K562 (cell line): ENCODE measurements around the gene MED29. TPM values are rescaled to one million over a fixed set of nuclear protein-coding genes. Genes with fewer than 3 reads are reported as not detected.

ENCODE experiments used
- ADNP ChIP-seq: fragments of 200-800 bp; sonication (Bioruptor generic); IDR thresholded peaks from 2 replicates; pipeline ENCODE4 v1.6.1; 2016; ENCODE audit warnings: missing genetic modification characterization, missing compliant biosample characterization
- ATF4 ChIP-seq: fragments of 450-650 bp; formaldehyde crosslinking; IDR thresholded peaks from 2 replicates; pipeline ENCODE4 v1.4.0; 2022; ENCODE audit warnings: mild to moderate bottlenecking, moderate library complexity
- ATF6 ChIP-seq: sonication (generic); formaldehyde crosslinking; IDR thresholded peaks from 2 replicates; pipeline ENCODE4 v1.4.0; 2020; ENCODE audit warnings: mild to moderate bottlenecking, missing genetic modification reagents
- BMI1 ChIP-seq: fragments of 150-350 bp; IDR thresholded peaks from 2 replicates; pipeline ENCODE4 v1.6.1; 2014; ENCODE audit warnings: low read length
- CREM ChIP-seq: IDR thresholded peaks from 2 replicates; pipeline ENCODE4 v1.6.1; 2014; ENCODE audit warnings: antibody characterized with exemption, low read depth
- E2F4 ChIP-seq: sonication (generic); formaldehyde crosslinking; IDR thresholded peaks from 2 replicates; pipeline ENCODE4 v1.8.0; 2022; ENCODE audit warnings: mild to moderate bottlenecking, low read depth, missing genetic modification reagents
- E2F6 ChIP-seq, 2 experiments: IDR thresholded peaks; 2 replicates each; pipeline ENCODE4 v1.6.1; 2011; ENCODE audit warnings: borderline replicate concordance in 1 of 2, control low read depth in 1 of 2, low read depth in 1 of 2, low read length in 1 of 2, mild to moderate bottlenecking in 1 of 2, mixed read lengths in 1 of 2, moderate library complexity in 1 of 2; ENCODE audit not compliant: insufficient read depth in 1 of 2, insufficient read length in 1 of 2, poor library complexity in 1 of 2, severe bottlenecking in 1 of 2; ENCODE audit errors: extremely low read depth in 1 of 2
- EHMT2 ChIP-seq: fragments of 450-650 bp; IDR thresholded peaks from 2 replicates; pipeline ENCODE4 v1.6.1; 2018; ENCODE audit warnings: antibody characterized with exemption
- HDGF ChIP-seq: fragments of 450-650 bp; IDR thresholded peaks from 2 replicates; pipeline ENCODE4 v1.6.1; 2016
- HNRNPK ChIP-seq: fragments of 200-400 bp; formaldehyde crosslinking; IDR thresholded peaks from one replicate; pipeline ENCODE4 v1.6.1; 2018; ENCODE audit warnings: mild to moderate bottlenecking, low read depth, low read length; ENCODE audit not compliant: poor library complexity, severe bottlenecking
- KLF16 ChIP-seq: IDR thresholded peaks from 2 replicates; pipeline ENCODE4 v1.6.1; 2016; ENCODE audit warnings: antibody characterized with exemption
- LEF1 ChIP-seq: fragments of 450-650 bp; IDR thresholded peaks from 2 replicates; pipeline ENCODE4 v1.6.1; 2016; ENCODE audit warnings: mild to moderate bottlenecking
- MCM7 ChIP-seq, 2 experiments: fragments of 450-650 bp; IDR thresholded peaks; 2 replicates each; pipeline ENCODE4 v1.6.1; 2016 to 2018
- NCOA2 ChIP-seq, 2 experiments: fragments of 450-650 bp; IDR thresholded peaks; 2 replicates each; pipeline ENCODE4 v1.6.1; 2018; ENCODE audit warnings: mild to moderate bottlenecking in 2 of 2, moderate library complexity in 1 of 2; ENCODE audit not compliant: partially characterized antibody in 2 of 2
- PHF20 ChIP-seq: fragments of 450-650 bp; IDR thresholded peaks from 2 replicates; pipeline ENCODE4 v1.6.1; 2018; ENCODE audit not compliant: partially characterized antibody
- RBM14 ChIP-seq: fragments of 200-400 bp; formaldehyde crosslinking; IDR thresholded peaks from 2 replicates; pipeline ENCODE4 v1.6.1; 2018; ENCODE audit warnings: low read depth, mild to moderate bottlenecking, low read length, moderate library complexity, borderline replicate concordance; ENCODE audit not compliant: insufficient read depth
- SPI1 ChIP-seq: IDR thresholded peaks from 2 replicates; pipeline ENCODE4 v1.6.1; 2011; ENCODE audit warnings: low read depth, low read length, control low read depth, borderline replicate concordance
- ZNF174 ChIP-seq: fragments of 250-450 bp; sonication (Bioruptor Pico); IDR thresholded peaks from 2 replicates; pipeline ENCODE4 v1.4.0; 2020; ENCODE audit warnings: mild to moderate bottlenecking
- ZNF224 ChIP-seq: sonication (generic); formaldehyde crosslinking; IDR thresholded peaks from 2 replicates; pipeline ENCODE4 v1.8.0; 2022; ENCODE audit warnings: mild to moderate bottlenecking, missing genetic modification reagents
- ZNF280B ChIP-seq: fragments of 250-450 bp; sonication (Bioruptor Pico); IDR thresholded peaks from 2 replicates; pipeline ENCODE4 v1.5.1; 2021; ENCODE audit warnings: mild to moderate bottlenecking
- ZNF431 ChIP-seq: sonication (generic); formaldehyde crosslinking; IDR thresholded peaks from 2 replicates; pipeline ENCODE4 v1.8.0; 2022; ENCODE audit warnings: mild to moderate bottlenecking, missing genetic modification reagents
- ZNF445 ChIP-seq: fragments of 250-450 bp; sonication (Bioruptor Pico); IDR thresholded peaks from 2 replicates; pipeline ENCODE4 v1.4.0; 2020; ENCODE audit warnings: low read depth, mild to moderate bottlenecking, moderate library complexity
- polyA plus RNA-seq, 8 experiments: library from polyadenylated mRNA; depleted of rRNA in 4 of 8; stranded (reverse) in 5 of 8; unstranded in 3 of 8; fragments of >200 nt; fragmentation: Nextera tagmentation in 2 of 8; fragmentation: Illumina TruSeq in 1 of 8; extraction: Ambion mirVana in 2 of 8; extraction: Trizol in 1 of 8; gene quantifications; 2 replicates each; pipeline versions ENCODE4 v1.2.1 to v1.2.3, GENCODE V29; 2011 to 2014; ENCODE audit warnings: inconsistent platforms in 1 of 8, missing spikeins in 1 of 8
- total RNA-seq, 7 experiments: library from RNA; depleted of rRNA in 6 of 7; stranded (reverse); fragments of >200 nt in 6 of 7; fragmentation: Illumina TruSeq in 2 of 7; extraction: Trizol in 2 of 7; gene quantifications; 2 replicates each; pipeline versions ENCODE4 v1.2.1 to v1.2.3, GENCODE V29; 2011 to 2021; ENCODE audit warnings: low replicate concordance in 1 of 7

Gene MED29
- total and polyA plus RNA-seq, 9 of the 15 experiments (the other 6 are each of a cell fraction or from before 2014, with no cell fraction given): 1.8 to 22.6 (median 12.4) TPM

- TF ChIP-seq KLF16 (0 out of 2 replicates have a peak, but pooled peaks have one; percentile 31), ADNP (tag) (peak; percentile 100), E2F4 (CRISPR knock-in tag) (no peak), HDGF (no peak), ZNF224 (no peak), CREM (peak; percentile 92), ZNF431 (CRISPR knock-in tag) (no peak), LEF1 (peak; percentile 19; the same call in 1 of the 2 replicates), ZNF445 (no peak), ZNF280B (CRISPR knock-in tag) (no peak), HNRNPK (peak; percentile 86), PHF20 (peak; percentile 67), ATF4 (CRISPR knock-in tag) (no peak), BMI1 (no peak), ZNF174 (CRISPR knock-in tag) (no peak), NCOA2 (IDR thresholded peaks at IDR 0.05; ENCODE audit: partially characterized antibody in 2 of 2) (no peak), ATF6 (CRISPR knock-in tag) (no peak), E2F6 (IDR thresholded peaks at IDR 0.05; ENCODE audit: borderline replicate concordance in 1 of 2, extremely low read depth in 1 of 2, insufficient read depth in 1 of 2, insufficient read length in 1 of 2, low read depth in 1 of 2, low read length in 1 of 2, poor library complexity in 1 of 2, severe bottlenecking in 1 of 2) (peak in 1 of 2 experiments; percentile 74), MCM7 (IDR thresholded peaks at IDR 0.05) (no peak), SPI1 (peak; percentile 79), EHMT2 (no peak), RBM14 (no peak)
Measured at GRCh38 chr19:39412100-39412866, 21.1 kb downstream of the MED29 start, which contains the start of gene PLEKHG2 (continued).
